MM.1S (cell line): ENCODE measurements around the gene GNAQ.

Experiments used
- EZH2 ChIP-seq: fragments of 300-600 bp; sonication (generic); optimal IDR thresholded peaks from 2 replicates; pipeline ENCODE3; 2017; ENCODE audit warnings: low read depth, mild to moderate bottlenecking, antibody characterized with exemption, low read length, mixed read lengths
- EZH2phosphoT487 ChIP-seq: fragments of 300-600 bp; sonication (generic); IDR thresholded peaks from 2 replicates; pipeline ENCODE4 v1.6.1; 2018; ENCODE audit warnings: antibody characterized with exemption, low read length
- TF ChIP-seq, protein P1 (sequence below): fragments of 300-600 bp; sonication (generic); IDR thresholded peaks from 2 replicates; pipeline ENCODE4 v1.5.1; 2016; ENCODE audit warnings: antibody characterized with exemption, low read length, mixed read lengths

GRCh38 chr9:77892171-77892570 is 139.4 kb downstream of the GNAQ start:
- TF ChIP-seq, protein P1, sequence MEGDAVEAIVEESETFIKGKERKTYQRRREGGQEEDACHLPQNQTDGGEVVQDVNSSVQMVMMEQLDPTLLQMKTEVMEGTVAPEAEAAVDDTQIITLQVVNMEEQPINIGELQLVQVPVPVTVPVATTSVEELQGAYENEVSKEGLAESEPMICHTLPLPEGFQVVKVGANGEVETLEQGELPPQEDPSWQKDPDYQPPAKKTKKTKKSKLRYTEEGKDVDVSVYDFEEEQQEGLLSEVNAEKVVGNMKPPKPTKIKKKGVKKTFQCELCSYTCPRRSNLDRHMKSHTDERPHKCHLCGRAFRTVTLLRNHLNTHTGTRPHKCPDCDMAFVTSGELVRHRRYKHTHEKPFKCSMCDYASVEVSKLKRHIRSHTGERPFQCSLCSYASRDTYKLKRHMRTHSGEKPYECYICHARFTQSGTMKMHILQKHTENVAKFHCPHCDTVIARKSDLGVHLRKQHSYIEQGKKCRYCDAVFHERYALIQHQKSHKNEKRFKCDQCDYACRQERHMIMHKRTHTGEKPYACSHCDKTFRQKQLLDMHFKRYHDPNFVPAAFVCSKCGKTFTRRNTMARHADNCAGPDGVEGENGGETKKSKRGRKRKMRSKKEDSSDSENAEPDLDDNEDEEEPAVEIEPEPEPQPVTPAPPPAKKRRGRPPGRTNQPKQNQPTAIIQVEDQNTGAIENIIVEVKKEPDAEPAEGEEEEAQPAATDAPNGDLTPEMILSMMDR = no peak
- TF ChIP-seq EZH2 (no peak), EZH2phosphoT487 (no peak)
